ENCODE measurements around the gene DCTN3.
A peak's percentile ranks its signal among the peaks of the same experiment; 100 is the strongest.

DCTN3 gene

DNA sequence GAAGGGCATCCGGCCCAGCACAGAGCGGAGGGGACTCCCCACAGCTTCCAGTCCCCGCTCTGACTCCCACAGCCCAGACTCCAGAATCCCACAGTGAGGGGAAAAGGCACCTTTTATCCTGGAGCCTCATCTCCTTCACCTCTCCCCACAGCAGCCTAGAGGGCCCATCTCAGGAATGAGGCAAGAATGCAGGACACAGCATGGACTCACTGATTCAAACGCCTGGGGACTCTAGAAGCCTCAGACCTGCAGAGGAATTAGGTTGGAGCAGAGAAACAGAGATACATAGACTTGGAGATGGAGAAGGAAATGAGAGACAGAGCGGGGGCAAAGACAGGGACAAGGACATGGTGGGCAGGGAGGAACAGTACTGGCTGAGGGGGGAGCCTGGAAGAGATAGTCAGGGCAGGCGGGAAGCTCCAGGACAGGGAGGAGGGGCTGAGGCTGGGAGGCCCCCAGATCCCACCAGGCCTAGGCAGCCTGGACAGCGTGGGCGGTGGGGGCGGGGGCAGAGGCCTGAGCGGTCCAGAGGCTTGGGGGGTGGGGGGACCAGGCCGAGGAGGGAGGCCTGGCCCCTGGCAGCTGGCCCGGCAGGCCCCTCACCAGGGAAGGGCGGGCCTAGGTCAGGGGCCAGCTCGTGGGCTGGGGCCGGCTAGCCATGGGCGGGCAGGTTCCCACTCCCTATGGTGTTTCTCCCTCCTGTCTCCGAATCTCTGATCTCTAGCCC is 46.5 kb downstream of the DCTN3 start:
- DNase-seq (ENCODE audit: low spot score) = no peak

DNA sequence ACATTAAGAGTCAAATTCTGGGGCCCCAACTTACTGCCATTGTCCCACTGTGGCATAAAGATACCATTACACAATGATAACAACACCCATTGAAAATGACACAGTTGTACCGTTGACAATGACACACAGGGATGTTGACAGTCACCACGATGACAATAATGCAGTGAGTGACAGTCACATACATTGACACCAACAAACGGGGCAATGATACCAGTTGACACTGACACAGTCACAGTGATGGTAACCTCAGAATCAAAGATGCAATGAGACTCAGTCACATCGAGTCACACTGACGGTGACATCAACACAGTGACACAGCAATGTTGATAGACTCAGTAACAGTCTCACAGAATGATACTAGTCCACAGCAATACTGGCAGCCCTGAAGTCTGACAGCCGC is 47.7 kb downstream of the DCTN3 start:
- DNase-seq (ENCODE audit: low spot score) = no peak

DNA sequence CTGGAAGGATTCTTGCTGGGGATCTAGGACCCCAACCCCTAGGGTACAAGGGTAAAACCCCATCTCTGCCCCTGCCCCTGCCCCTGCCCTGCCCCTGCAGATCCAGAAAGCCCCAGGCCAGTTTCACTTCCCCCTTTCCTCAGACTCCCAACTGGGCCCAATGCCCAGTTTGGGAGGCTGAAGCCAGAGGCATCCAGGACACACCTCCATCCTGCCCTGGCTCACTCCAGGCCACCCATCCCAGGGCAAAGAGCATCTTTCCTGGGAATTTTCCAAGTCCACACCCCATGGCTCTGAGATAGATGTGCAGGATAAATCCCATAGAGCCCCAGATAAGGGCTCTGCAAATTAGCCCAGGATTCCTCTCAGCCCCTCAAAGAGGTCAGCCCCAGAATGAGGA is 48.2 kb downstream of the DCTN3 start:
- DNase-seq (ENCODE audit: low spot score) = peak; percentile 66

DNA sequence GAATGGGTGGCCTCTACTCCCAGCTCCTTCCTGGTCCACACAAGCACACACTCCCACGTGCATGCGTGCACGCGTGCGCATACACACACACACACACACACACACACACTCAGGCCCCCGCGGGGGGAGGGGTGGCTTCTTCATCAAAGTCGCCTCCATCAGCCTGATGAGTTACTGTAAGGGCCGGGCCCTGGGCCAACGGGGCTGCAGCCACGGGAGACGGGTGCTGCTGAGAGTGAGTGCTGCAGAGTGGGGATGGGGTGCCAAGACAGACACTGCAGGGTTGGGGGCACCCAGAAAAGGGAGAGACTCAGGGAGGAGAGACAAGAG is 48.8 kb downstream of the DCTN3 start:
- no peak for DNase-seq (ENCODE audit: low spot score)

DNA sequence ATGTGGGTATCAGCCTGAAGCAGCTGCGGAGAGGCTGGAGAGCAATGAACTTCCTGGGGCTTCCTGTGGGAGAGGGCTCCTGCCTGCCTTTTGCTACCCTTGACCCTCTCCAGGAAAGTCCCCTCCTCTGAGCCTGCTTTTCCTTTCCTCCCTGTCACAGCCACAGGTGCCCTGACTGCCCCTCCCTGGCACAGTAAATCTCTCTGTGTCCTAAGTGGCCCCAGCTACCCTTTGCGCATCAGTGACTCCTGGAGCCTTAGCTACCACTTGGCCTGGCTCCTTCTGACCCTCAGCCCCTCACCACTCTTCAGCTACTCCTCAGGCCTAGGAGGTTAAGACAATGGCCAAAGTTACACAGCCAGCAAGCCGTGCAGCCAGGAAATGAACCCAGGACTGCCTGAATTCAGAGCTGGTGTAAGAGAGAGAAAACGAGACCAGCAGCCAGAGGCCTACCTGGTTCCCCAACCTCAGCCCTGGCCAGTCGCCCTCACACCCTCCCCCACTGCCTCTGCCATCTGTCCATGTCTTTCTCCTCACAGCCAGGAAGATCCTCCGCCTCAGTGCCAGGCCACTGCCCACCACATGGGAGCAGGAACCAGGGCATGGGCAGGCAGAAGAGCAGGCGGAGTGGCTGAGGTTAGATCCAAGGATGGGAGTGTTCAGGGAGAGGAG is 49.4 kb downstream of the DCTN3 start:
- DNase-seq (ENCODE audit: low spot score) = no peak

DNA sequence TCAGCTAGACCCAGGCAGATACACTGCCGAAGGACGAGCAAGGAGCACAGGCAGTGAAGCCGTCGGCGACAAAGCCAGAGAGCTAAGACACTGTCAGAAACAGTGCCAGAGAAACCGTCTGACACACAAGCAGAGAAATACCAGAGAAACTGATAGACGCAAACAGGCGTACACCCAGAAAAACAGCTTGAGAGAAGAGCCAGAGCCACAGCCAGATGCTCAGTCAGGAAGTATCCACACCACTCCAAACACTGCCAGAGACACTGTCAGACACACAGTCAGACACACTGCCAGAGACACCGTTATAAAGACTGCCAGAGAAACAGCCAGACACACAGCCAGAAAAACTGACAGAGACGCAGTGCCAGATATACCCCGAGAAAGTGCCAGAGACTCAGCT is 49.9 kb downstream of the DCTN3 start:
- no peak for DNase-seq (ENCODE audit: low spot score)

DNA sequence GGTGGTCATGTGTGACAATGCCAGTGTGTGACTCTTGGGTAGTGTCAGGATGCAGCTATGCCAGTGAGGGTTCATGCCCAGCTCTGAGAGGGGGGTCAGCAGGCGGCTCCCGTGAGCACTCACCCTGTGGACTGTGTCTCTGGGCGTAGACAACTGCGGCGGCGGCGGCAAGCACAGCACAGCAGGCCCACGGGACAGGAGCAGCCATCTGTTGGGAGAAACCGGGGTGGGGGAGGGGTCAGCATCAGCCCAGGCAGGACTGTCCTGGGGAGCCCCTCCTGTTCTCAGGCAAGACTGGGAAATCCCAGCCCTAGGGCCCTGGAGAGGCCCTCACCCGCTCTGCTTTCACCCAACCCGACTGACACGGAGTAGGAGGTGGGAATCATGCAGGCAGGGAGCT is 51.5 kb downstream of the DCTN3 start:
- DNase-seq (ENCODE audit: low spot score) = no peak

DNA sequence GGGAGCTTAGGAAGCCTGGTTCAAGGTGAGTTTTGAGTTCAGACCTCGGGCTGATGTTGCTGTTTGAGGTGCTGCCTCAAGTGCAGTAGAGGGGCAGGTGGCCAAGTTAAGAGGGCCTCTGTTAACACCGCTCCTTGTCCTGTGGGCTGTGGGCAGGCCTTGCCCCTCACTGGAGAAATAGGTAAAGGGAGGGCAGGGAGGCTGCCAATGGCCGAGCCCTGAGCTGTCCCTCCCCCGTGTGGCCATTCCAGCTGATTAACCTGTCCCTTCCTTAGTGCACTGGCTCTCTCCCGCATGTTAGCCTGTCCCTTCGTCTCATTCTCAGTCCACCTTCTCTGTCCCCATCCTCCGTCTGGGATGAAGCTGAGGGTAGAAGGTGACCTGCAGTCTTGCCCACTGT is 52.2 kb downstream of the DCTN3 start:
- DNase-seq (ENCODE audit: low spot score) = no peak

DNA sequence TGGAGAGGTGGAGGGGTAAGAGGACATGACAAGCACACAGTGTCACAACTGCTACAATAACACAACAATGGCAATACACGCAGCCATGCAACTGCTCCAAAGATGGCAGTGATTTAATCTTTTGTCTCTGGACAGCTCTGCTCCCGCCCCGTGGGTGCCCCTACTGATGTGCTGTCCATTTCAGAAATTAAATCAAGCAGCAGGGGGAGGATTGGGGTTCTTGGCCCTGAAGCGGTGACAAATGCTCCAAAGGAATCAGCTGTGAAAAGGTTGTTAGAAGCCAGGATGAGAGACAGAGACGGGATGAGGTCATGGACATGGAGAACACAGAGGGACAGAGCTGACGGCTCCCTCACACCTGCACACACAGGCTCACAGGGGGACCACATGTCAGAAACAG is 53.3 kb downstream of the DCTN3 start:
- DNase-seq (ENCODE audit: low spot score) = no peak

DNA sequence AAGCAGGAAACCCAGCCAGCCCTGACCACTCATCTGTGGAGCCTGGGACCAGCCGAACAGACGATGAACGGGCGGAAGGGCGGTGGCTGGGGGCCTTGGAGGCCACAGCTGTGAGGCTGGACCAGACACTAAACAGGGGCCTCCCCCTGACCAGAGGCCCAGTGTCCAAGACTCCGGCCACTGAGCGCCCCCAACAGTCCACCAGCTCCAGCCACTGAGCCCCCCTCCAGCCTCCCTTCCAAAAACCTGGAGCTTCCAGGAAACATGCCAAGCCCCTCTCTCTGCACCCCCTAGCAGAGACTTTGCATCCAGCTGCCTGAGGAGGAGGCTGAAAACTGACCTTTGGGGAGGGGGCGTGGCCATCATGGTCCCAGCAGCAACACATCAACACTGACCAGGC is 54.0 kb downstream of the DCTN3 start:
- DNase-seq (ENCODE audit: low spot score) = no peak

DNA sequence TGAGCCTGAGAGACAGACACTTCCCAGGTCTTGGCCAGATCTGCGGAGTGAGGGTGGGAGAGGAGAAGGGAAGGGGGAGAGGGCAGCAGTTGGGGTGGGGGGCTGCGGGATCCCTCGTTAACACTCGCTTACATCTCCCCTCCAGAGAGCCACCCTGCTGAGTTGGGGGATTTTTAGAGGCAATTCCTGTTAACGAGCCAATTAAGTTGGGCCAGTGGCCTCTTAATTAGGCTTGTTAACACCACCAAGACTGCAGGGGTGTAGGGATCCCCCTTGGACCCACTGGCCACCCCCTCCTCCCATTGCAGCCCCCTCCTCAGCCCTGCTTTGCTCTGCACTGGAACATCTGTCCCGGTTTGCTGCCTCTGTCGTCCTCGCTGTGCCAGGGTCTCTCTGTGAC is 54.4 kb downstream of the DCTN3 start:
- no peak for DNase-seq (ENCODE audit: low spot score)

DNA sequence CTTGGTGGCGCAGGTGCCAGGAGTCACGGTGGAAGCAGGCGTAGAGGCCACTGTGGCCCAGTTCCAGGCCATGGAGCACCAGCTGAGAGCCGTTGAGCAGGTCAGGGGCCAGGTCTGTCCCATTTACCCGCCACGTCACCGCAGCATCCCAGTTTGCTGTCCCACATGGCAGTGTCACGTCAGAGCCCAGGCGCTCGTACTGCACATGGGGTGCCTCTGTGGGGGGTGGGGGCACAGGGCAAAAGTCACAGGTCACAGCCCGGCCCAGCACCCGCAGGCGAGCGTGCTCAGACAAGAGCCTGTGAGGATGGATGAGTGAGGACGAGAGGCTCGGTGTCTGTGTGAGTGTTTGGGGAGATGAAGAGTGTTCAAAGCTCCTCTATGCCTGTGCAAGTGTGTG is 55.7 kb downstream of the DCTN3 start:
- DNase-seq (ENCODE audit: low spot score) = no peak
